HG03354 (cell line): ENCODE results near the gene DYRK4.

Source experiments
- ATAC-seq: cut with Tn5 transposase; IDR thresholded peaks from one replicate; pipeline ENCODE4 v1.9.1; 2021; ENCODE audit warnings: mild to moderate bottlenecking; ENCODE audit not compliant: unreplicated experiment, poor library complexity, severe bottlenecking

The DYRK4 gene

GRCh38 chr12:4557586-4557985 lies 4.4 kb upstream of the DYRK4 start:
- ATAC-seq, result no peak

GRCh38 chr12:4558171-4558570 lies 3.8 kb upstream of the DYRK4 start:
- no peak for ATAC-seq

GRCh38 chr12:4563336-4563735 lies 1.3 kb downstream of the DYRK4 start:
- ATAC-seq, result no peak

- no peak for ATAC-seq
Measured at GRCh38 chr12:4564818-4565217, 2.8 kb downstream of the DYRK4 start.

DNA sequence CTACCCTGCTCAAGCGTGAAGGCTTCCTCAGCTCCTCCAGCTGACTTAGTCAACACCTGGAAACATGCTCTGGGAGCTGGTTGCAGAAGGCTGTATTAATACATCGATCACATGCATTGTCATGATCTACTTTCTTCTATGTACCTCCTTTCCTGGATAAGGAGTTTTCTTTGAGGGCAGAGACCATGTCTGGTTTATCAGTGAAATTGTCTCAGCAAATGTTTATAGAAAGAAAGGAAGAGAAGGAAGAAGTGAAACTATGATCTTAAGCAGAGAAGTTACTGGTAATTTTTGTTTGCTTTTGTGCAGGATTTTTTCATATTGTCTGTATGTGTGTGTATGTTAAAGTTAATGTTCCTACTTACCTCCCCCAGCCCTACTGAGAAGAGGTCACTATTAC lies 4.5 kb downstream of the DYRK4 start:
- no peak for ATAC-seq

DNA sequence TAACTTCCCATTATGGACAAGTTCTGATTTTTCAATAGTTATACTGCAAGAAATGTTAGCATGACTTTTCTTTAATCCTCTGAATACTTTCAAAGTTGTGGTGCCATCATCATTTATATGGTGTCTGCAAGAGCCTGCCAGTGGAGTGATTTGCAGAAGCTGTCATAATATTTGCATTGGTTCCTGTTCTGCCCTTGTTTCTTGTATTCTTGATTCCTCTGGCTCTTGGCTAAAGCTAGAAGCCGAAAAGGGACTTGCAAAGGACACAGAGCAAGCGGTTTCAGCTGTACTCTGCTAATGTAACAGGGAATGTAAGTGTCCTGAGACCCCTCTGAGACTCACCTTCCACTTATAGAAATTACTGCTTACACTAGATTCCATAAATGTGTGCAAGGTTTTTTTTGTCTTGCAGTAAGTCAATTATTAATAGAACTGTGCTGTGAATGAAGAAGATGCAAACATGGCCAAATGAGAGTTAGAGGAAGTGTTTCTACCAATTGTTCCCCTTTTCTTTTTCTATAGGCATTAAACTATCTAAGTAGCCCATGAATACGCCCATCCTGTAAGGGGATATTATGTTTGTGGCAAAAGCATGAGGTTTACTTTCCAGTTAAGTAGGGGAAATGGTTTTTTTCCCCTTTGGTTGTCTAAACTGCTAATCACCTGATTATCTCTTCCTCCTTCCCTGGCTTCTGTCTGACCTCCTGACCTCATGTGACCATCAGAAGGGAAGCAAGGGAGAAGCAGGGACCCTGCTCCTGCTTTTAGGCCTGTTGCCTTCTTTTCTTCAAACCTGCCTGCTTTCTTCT lies 5.3 kb downstream of the DYRK4 start:
- peak; percentile 65 for ATAC-seq

- no peak for ATAC-seq
Measured at GRCh38 chr12:4569261-4569660, 7.3 kb downstream of the DYRK4 start.

GRCh38 chr12:4572680-4573079 lies 10.7 kb downstream of the DYRK4 start:
- no peak for ATAC-seq

- ATAC-seq, result no peak
Measured at GRCh38 chr12:4579305-4580102, 17.5 kb downstream of the DYRK4 start.

DNA sequence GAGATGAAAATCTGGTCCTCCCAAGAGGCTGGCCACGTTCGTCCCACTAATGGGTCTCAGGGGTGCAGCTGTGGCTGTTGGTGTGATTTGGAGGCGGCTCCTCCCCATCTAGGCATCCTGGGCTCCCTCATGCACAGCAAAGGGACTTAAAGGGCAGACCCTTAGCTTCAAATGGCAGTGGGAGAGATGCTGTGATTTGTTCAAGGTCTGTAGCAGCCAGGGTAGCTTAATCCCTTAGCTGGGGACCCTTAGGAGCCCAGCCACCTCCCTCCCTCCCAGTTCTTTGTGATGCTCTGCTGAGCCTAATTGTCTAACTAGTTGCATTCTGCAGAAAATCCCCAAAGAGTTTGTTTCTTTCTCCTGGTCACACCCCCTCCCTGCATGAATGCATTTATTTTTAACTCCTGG lies 18.3 kb downstream of the DYRK4 start:
- ATAC-seq, result no peak

GRCh38 chr12:4584281-4584680 lies 22.3 kb downstream of the DYRK4 start:
- no peak for ATAC-seq

DNA sequence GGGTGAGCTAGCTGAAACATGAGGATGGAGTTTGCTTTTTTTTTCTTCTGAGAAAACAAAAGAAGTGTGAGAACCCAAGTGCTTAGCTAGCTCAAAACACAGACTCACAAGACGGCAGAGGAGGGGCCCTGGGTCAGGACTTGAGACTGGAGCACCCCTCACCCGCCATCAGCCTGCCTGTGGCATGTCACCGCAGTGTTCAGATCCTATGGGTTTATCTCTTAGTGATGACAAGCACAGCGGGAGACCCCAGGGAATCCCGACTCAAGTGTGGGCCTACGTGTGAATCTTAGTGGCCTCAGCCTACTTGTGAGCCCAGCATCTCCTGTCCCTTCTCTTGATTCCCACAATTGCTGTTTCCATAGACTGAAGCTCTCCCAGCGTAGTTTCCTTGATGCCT lies 22.9 kb downstream of the DYRK4 start:
- no peak for ATAC-seq

DNA sequence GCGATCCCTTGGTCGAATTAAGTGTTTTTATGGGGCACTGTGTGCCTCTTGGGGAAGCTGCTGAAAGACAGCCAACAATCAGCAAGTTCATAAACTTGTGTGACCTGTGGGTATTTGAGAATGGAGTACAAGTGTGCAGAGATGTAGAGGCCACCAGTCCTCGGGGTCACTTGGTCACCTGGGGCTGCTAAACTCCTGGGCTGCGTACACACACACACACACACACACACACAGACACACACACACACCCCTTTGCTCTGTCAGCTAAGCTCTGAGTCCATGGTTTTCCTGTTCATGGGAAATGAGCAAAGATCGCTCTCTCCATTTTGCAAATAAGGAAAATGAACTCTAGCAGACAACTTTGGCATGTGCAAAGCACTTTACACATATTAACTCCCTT lies 24.5 kb downstream of the DYRK4 start:
- no peak for ATAC-seq

GRCh38 chr12:4587108-4587507 lies 25.1 kb downstream of the DYRK4 start:
- no peak for ATAC-seq

GRCh38 chr12:4588916-4589315 lies 26.9 kb downstream of the DYRK4 start:
- no peak for ATAC-seq

- no peak for ATAC-seq
Measured at GRCh38 chr12:4589941-4590340, 27.9 kb downstream of the DYRK4 start.

DNA sequence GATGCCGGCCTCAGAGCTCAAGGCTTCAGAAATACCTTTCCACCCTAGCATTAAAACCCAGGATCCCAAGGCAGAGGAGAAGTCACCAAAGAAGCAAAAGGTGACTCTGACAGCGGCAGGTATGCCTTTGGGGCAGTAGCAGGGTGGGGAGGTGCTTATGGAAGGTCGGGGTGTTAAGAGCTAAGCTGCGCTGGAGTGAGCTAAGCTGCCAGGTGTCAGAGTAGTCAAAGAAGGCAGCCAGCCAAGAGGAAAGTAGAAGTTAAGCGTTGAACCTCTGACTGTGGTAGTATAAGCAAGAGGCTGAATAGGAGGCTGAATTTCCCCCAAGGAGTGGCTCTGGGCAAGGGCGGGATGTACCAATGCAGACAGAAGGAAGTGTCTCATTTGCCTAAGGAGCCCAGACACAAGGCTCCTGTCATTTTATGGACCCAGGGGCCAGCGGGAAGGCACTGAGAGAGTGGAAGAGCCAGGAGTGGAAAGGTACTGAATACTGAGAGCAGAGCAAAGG lies 29.2 kb downstream of the DYRK4 start:
- ATAC-seq, result no peak

DNA sequence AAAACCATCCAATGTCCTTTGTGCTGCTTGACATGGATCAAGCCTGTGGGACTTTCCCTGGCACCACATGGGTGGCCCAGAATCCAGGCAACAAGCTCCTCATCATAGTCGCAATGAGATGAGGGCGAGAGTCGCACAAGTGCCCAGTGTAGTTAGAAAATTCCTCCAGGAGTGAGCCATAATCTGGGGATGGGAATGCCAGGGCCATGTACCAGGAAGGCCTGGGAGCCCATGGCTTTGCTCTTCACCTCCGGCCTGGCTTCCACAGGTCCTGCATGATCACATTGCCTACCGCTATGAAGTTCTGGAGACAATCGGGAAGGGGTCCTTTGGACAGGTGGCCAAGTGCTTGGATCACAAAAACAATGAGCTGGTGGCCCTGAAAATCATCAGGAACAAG lies 33.9 kb downstream of the DYRK4 start:
- no peak for ATAC-seq

GRCh38 chr12:4603421-4603820 lies 41.4 kb downstream of the DYRK4 start:
- no peak for ATAC-seq

- ATAC-seq, result no peak
Measured at GRCh38 chr12:4603946-4604345, 41.9 kb downstream of the DYRK4 start.

DNA sequence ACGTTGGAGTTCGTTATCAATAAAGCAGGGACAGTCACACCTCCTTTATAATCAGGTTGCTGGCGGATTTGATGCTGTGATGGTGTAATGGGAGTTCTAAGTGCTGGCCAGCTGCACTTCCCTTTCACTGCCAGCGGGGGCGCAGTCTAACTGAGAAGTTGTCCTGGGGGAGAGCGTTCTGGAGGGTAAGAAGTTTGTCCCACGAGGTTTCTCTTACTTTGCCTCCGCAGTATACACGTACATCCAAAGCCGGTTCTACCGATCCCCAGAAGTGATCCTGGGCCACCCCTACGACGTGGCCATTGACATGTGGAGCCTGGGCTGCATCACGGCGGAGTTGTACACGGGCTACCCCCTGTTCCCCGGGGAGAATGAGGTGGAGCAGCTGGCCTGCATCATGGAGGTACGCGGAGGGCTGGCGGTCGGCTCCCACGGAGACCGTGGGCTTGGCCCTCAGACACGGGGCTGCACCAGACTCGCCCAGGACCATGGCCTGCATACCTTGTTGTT lies 42.7 kb downstream of the DYRK4 start:
- peak; percentile 96 for ATAC-seq
